ENCODE results near the gene DYSF.

The DYSF gene

DNA sequence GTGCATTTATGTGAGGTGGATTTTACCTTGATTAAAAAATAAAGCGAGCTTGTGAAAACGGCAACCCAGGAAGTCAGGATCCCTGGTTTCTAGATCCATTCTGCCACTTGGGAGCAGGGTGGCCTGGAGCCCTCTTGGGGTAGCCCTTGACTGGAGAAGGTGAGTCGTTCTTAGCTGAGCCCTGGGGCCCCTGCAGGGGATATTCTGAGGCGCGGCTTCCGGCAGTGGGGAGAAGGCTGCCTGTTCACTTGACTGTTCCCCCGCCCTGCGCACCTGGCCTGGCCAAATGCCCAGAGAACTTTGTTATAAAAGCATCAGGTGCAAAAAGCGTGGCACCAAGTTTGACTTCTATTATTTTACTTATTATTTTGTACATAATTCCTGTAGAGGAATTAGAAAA is 221.9 kb downstream of the DYSF start:
- no peak for DNase-seq (ENCODE audit: low read depth)

- no peak for DNase-seq (ENCODE audit: low read depth)
Measured at GRCh38 chr2:71678874-71679273, 225.5 kb downstream of the DYSF start.

GRCh38 chr2:71679491-71679890 is 226.1 kb downstream of the DYSF start:
- no peak for DNase-seq (ENCODE audit: low read depth)

DNA sequence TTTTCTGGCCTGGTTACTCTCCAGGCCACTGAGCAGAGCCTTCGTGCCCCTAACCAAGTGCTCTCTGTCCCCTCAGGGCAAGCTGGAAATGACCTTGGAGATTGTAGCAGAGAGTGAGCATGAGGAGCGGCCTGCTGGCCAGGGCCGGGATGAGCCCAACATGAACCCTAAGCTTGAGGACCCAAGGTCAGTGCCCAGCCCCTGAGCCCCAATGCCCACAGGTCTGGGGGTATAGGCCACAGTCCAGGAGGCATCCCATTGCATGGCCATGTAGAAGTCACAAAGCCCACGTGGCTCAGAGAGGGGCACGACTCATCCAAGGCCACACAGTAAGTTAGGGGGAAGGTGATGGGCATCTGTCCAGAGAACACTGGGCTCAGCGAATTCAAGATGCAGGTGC is 227.6 kb downstream of the DYSF start:
- no peak for DNase-seq (ENCODE audit: low read depth)

DNA sequence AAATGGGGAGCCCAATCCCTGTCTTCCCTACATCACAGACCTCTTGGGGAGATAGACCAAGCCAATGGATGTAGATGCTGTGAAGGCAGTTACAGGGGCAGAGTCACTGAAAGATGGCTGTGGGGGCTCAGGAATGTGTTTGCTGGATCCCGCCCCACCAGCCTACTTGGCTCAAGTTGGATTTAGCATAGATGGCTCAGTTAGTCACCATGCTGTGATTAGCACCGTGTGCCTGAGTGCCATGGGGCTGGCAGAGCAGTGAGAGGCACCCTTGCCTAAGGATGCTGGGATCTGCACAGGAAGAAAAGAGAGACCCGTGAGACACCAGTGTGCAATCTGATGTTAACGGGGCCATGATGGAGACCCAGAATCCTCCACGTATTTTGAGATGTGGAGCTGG is 228.3 kb downstream of the DYSF start:
- no peak for DNase-seq (ENCODE audit: low read depth)

DNA sequence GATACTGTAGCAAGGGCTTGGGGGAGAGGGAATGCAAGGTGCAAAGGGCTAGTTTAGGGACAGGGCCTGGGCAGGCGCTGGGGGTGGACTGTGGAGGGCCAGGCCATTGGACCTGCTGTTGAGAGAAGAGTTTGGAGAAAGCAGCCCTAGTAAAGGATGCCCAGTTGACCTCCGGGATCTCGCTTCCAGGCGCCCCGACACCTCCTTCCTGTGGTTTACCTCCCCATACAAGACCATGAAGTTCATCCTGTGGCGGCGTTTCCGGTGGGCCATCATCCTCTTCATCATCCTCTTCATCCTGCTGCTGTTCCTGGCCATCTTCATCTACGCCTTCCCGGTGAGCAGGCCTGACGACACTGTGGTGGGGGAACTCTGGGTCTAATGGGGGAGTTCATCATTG is 229.0 kb downstream of the DYSF start:
- DNase-seq (ENCODE audit: low read depth) = no peak

- no peak for DNase-seq (ENCODE audit: low read depth)
Measured at GRCh38 chr2:71683070-71683469, 229.7 kb downstream of the DYSF start.

DNA sequence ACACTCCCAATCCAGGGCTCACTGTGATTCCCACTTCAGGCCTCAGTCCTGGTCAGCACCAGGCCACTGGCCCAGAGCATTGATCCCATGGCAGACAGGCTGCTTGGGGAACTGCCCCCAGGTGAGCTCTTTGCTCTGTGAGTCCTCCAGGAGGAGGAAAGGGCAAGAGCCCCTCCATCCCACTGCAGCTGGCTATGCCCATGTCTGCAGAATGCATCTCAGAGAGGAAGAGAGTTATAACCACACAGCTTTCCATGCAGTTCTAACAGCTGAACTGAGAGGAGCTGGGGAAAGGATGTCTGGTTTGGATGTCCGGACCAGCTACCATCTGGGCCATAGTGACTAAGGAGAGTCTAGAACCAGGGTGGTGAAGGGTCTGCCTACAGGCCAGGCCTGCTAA is 230.3 kb downstream of the DYSF start:
- DNase-seq (ENCODE audit: low read depth) = no peak

- DNase-seq (ENCODE audit: low read depth) = no peak
Measured at GRCh38 chr2:71684226-71685072, 231.1 kb downstream of the DYSF start.

DNA sequence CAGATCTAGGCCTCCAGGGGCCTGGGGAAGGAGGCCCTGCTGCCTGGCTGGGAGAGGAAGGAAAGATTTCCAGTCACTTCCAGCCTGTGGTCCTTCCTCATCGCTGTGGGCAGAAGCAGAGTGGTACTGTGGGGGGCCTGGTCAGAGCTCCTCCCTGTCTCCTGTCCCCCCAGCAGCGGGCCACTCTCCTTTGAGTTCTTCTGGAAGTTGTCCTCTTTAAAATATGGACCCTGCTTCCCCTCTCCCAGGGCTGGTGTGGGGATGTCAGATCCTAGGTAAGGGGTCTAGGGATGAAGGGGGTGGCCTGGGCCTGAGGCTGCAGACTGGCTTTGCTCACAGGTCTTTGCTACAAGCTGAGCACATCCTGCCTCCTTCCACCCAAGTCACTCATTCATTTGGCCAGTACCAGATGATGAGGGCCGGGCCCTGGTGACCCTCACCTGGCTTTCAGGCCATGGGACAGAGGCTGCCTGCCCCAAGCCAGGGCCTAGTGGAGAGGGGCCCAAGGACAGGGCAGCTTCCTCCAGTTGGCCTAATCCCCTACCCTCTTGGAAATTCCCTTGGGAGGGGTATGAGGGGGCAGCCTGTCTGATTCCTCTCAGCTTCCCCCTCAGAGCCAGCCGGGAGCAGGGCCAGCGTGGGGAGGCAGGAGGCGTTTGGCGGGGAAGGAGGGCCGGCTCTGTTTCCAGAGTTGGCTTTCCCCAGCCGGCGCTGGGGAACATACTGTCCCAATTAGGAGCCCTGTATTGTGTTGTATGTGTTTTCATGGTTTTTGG is 231.9 kb downstream of the DYSF start:
- no peak for DNase-seq (ENCODE audit: low read depth)

GRCh38 chr2:71685941-71686611 is 232.7 kb downstream of the DYSF start:
- no peak for DNase-seq (ENCODE audit: low read depth)

DNA sequence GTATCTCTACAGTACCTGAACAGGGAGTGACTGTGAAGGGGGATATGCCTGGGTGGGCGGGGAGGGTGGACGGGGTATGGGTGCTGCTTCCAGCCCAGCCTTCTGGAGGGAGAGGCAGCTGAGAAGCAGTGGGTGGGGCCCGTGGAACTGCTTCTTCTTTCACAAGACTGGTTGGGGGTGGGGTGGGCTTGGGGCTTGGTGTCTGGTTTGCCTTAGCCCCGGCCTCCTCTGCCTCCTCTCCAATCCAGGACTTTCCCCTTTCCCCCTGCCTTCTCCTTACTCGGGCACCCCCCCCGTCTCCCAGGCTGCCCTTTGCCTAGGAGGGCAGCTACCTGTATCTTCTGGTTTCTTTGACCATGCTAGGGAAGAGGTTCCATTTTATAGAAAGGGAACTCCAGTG is 233.4 kb downstream of the DYSF start:
- no peak for DNase-seq (ENCODE audit: low read depth)

GRCh38 chr2:71687412-71687811 is 234.1 kb downstream of the DYSF start:
- no peak for DNase-seq (ENCODE audit: low read depth)

DNA sequence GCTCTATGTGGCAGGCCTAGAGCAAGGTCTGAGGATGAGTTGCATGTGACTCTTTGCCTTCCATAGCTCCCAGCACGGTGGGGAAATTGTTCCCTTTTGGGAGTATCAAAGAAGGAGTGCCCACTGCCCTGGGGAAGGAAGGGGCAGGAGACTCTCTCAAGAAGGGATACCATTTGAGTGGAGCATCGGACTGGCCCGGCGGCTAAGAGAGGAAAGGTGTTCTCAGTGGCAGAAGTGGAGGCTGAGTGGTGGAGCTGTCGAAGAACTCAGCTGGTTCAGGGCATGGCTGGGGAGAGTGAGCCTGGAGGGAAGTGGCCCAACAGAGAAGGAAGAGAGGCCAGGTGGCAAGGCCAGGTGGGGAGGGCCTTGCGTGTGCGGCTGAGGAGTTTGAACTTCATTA is 235.2 kb downstream of the DYSF start:
- no peak for DNase-seq (ENCODE audit: low read depth)

- no peak for DNase-seq (ENCODE audit: low read depth)
Measured at GRCh38 chr2:71689393-71689792, 236.0 kb downstream of the DYSF start.

DNA sequence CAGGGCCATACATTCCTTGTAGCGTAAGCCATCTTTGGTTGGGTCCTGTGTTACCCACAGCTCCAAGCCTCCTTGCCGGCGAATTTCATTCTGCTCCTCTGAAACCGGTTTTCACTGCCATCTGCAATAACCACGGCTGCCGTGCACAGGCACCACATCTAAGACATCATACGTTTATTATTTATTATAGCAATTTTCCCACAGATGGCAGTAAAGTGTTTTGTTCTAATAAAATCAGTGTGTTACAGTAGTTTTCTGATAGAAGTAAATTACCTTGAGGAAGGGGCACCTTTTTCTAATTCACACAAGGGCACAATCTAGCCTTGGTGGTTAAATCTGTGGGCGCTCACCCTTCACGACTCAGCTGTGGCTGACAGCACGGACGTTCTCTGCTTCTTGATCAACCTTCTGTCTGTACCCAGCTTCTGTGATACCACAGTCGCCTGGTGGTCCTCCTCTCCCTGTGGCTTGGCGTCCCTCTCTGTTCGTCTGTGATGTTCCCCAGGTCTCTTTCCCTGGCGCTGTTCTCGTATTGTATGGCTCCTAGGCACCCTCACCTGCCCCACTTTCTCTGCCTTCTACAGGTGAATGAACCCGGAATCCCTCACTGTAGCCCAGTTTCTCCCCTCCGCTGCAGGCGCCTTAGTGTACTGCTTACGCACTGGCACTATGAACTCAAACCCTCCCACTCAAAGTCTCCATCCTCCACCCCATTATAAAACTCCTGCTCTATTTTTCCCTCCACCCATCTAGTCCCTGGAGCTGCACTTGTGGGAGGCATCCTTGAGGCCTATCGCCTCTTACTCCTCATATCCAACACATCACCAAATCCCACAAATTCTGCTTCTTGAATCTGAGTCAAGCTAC is 236.8 kb downstream of the DYSF start:
- DNase-seq (ENCODE audit: low read depth) = no peak

DNA sequence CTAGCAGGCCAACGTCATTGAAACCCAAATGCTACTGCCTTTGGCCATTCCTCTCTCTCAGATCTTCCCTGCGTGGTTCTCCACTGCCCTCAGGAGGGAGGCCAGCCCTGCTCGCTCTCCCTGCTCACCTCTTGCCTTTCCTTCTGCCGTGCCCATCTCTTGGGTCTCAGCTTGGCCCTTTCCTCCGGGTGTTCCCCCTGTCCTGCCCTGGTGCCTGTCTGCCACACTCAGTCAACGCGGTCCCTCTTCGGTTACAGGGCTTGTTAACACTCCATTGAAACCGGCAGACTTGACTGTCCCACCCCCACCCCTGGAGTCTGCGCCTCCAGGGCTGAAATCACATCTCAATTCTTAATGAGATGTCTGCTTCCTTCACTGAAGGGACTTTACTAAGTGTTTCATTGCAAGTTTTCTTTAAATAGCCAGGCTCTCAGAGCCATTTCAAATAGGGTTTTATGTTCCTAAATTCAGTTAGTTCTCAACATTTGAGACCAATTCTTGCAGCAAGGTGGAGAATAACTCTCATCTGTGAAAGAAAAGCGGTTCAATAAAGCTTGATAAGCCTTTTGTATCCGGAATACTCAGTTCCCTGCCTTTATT is 237.6 kb downstream of the DYSF start:
- DNase-seq (ENCODE audit: low read depth) = no peak

GRCh38 chr2:71691747-71692441 is 238.5 kb downstream of the DYSF start:
- no peak for DNase-seq (ENCODE audit: low read depth)

GRCh38 chr2:71692621-71693277 is 239.4 kb downstream of the DYSF start:
- no peak for DNase-seq (ENCODE audit: low read depth)
